ENCODE results near the gene SLBP.

GRCh38 chr4:1655081-1655480 is 57.0 kb downstream of the SLBP start:
- TF ChIP-seq CTCF (IDR thresholded peaks at IDR 0.05; ENCODE audit: low read depth, low read length) (no peak), EZH2phosphoT487 (IDR thresholded peaks at IDR 0.05; ENCODE audit: low read depth) (no peak)

Measured in OCI-LY3 (cell line).